ENCODE measurements around the gene JMJD6.

The JMJD6 gene

DNA sequence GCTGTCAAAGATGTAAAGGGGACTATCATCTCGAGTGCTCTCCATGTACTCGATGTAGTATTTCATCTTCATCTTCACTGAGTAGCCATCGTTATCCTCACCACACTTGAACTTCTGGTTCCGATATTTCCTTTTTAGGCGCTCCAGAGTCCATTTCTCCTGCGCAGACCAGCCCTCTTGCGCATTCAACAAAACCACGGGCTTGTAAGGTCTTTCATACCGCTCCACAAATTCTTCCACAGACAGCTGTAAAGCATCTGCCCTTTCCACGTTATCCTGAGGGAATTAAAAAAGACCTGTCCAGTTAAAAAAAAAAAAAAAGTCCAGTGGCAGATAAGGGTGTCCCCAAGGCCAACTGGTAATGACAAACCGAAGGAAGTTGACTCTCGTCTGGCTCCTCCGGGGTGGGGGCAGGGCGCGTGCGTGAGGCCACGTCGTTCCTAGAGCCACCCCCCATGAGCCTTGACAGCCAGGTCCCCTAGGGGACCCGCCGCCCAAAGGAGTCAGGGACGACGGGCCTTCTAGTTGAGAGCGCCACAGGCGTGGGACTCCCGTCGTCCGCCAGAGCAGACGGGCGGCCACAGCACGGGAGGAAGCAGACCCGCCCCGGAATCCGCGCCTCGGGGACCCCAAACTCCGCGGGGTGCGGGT, 701 bp downstream of the JMJD6 start:
- TF ChIP-seq NFIC (IDR thresholded peaks at IDR 0.05) (no peak), EP300 (IDR thresholded peaks at IDR 0.05; ENCODE audit: borderline replicate concordance) (no peak), TEAD4 (IDR thresholded peaks at IDR 0.05) (no peak), TCF12 (IDR thresholded peaks at IDR 0.05; ENCODE audit: low read depth) (no peak), TAF1 (IDR thresholded peaks at IDR 0.05; ENCODE audit: low read depth) (no peak), YY1 (IDR thresholded peaks at IDR 0.05; ENCODE audit: low read depth) (no peak), CEBPB (IDR thresholded peaks at IDR 0.05) (no peak), ZBTB7A (IDR thresholded peaks at IDR 0.05; ENCODE audit: low read depth) (no peak), FOXM1 (IDR thresholded peaks at IDR 0.05; ENCODE audit: borderline replicate concordance, low read depth) (no peak), RAD21 (IDR thresholded peaks at IDR 0.05; ENCODE audit: low read depth) (no peak), CREB1 (IDR thresholded peaks at IDR 0.05; ENCODE audit: low read depth) (no peak), EGR1 (IDR thresholded peaks at IDR 0.05) (no peak)
- TF ChIP-seq, protein P1, sequence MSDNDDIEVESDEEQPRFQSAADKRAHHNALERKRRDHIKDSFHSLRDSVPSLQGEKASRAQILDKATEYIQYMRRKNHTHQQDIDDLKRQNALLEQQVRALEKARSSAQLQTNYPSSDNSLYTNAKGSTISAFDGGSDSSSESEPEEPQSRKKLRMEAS (IDR thresholded peaks at IDR 0.05) = no peak
- TF ChIP-seq, protein P2, sequence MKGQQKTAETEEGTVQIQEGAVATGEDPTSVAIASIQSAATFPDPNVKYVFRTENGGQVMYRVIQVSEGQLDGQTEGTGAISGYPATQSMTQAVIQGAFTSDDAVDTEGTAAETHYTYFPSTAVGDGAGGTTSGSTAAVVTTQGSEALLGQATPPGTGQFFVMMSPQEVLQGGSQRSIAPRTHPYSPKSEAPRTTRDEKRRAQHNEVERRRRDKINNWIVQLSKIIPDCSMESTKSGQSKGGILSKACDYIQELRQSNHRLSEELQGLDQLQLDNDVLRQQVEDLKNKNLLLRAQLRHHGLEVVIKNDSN (IDR thresholded peaks at IDR 0.05) = no peak
- TF ChIP-seq, protein P3, sequence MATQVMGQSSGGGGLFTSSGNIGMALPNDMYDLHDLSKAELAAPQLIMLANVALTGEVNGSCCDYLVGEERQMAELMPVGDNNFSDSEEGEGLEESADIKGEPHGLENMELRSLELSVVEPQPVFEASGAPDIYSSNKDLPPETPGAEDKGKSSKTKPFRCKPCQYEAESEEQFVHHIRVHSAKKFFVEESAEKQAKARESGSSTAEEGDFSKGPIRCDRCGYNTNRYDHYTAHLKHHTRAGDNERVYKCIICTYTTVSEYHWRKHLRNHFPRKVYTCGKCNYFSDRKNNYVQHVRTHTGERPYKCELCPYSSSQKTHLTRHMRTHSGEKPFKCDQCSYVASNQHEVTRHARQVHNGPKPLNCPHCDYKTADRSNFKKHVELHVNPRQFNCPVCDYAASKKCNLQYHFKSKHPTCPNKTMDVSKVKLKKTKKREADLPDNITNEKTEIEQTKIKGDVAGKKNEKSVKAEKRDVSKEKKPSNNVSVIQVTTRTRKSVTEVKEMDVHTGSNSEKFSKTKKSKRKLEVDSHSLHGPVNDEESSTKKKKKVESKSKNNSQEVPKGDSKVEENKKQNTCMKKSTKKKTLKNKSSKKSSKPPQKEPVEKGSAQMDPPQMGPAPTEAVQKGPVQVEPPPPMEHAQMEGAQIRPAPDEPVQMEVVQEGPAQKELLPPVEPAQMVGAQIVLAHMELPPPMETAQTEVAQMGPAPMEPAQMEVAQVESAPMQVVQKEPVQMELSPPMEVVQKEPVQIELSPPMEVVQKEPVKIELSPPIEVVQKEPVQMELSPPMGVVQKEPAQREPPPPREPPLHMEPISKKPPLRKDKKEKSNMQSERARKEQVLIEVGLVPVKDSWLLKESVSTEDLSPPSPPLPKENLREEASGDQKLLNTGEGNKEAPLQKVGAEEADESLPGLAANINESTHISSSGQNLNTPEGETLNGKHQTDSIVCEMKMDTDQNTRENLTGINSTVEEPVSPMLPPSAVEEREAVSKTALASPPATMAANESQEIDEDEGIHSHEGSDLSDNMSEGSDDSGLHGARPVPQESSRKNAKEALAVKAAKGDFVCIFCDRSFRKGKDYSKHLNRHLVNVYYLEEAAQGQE (IDR thresholded peaks at IDR 0.05; ENCODE audit: low read depth) = no peak

DNA sequence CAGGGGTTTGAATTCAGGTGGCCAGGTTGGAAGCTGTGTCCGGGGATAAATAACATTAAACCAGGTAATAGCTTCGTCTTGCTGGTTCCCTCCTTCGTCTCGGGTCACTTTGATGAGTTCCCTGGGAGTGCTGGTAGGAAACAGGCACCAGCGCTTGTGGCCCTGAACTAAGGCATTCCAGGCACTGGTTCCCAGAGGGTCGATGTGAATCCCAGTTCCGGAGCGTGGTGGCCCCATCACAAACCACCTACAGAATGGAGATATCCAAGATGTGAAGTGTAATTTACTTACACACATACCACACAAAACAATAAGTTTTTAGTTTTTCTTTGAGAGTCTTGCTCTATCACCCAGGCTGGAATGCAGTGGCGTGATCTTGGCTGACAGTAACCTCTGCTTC, 2.6 kb downstream of the JMJD6 start:
- TF ChIP-seq, protein P2 (IDR thresholded peaks at IDR 0.05) = no peak
- TF ChIP-seq ZBTB7A (IDR thresholded peaks at IDR 0.05; ENCODE audit: low read depth) (no peak), EP300 (IDR thresholded peaks at IDR 0.05; ENCODE audit: borderline replicate concordance) (no peak)

DNA sequence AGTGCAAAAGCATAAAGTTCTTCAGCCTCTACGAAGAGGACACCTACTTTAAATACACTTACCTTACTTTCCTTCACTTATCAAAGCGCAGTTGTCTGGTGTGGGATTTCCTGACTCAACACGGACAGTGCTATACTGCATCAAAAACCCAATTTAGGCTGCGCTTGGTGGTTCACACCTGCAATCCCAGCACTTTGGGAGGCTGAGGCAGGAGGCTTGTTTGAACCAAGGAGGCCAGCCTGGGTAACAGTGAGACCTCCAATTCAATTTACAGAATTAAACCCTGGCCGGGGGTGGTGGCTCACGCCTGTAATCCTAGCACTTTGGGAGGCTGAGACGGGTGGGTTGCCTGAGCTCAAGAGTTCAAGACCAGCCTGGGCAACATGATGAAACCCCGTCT, 4.1 kb downstream of the JMJD6 start:
- TF ChIP-seq NFIC (IDR thresholded peaks at IDR 0.05) (no peak), CREB1 (IDR thresholded peaks at IDR 0.05; ENCODE audit: low read depth) (no peak), RAD21 (IDR thresholded peaks at IDR 0.05; ENCODE audit: low read depth) (no peak), EP300 (IDR thresholded peaks at IDR 0.05; ENCODE audit: borderline replicate concordance) (no peak), TEAD4 (IDR thresholded peaks at IDR 0.05) (no peak), TCF12 (IDR thresholded peaks at IDR 0.05; ENCODE audit: low read depth) (no peak), EGR1 (IDR thresholded peaks at IDR 0.05) (no peak), ZBTB7A (IDR thresholded peaks at IDR 0.05; ENCODE audit: low read depth) (no peak), FOXM1 (IDR thresholded peaks at IDR 0.05; ENCODE audit: borderline replicate concordance, low read depth) (no peak)
- TF ChIP-seq, protein P2 (IDR thresholded peaks at IDR 0.05) = no peak
- TF ChIP-seq, protein P1 (IDR thresholded peaks at IDR 0.05) = no peak
- TF ChIP-seq, protein P3 (IDR thresholded peaks at IDR 0.05; ENCODE audit: low read depth) = no peak

DNA sequence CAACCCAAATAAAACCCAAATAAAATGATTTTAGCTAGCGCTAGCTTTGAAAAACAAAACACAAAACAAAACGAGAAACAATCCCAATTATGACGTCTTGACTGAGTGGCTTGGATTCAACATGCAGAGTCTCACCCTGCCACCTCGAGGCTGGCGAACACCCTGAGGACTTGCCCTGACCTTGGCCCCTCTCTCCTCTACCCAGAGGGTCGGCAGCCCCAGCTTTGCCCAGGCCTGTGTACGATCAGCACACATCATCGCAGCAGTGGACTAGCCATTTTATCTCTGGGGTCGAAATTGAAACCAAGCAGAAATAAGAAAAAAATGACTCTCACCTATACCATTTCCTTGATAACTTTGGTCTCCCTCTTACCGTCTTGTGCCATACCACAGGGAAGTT, 4.9 kb downstream of the JMJD6 start:
- TF ChIP-seq YY1 (IDR thresholded peaks at IDR 0.05; ENCODE audit: low read depth) (no peak), ZBTB7A (IDR thresholded peaks at IDR 0.05; ENCODE audit: low read depth) (no peak), FOXM1 (IDR thresholded peaks at IDR 0.05; ENCODE audit: borderline replicate concordance, low read depth) (no peak), NFIC (IDR thresholded peaks at IDR 0.05) (no peak), EP300 (IDR thresholded peaks at IDR 0.05; ENCODE audit: borderline replicate concordance) (no peak), TAF1 (IDR thresholded peaks at IDR 0.05; ENCODE audit: low read depth) (no peak)
- TF ChIP-seq, protein P2 (IDR thresholded peaks at IDR 0.05) = no peak
- TF ChIP-seq, protein P3 (IDR thresholded peaks at IDR 0.05; ENCODE audit: low read depth) = no peak

All from Ishikawa (cell line).